K562 (cell line): ENCODE measurements around the gene VGF. TPM values are rescaled to one million over a fixed set of nuclear protein-coding genes. Genes with fewer than 3 reads are reported as not detected.

ENCODE experiments used
- CBX3 ChIP-seq, 2 experiments: IDR thresholded peaks; 1 replicate in 1 of 2; 2 replicates in 1 of 2; pipeline ENCODE4 v1.6.1; 2012; ENCODE audit warnings: inconsistent platforms in 2 of 2, low read length in 2 of 2, borderline replicate concordance in 1 of 2, control low read depth in 1 of 2
- CCAR2 ChIP-seq: fragments of 200-400 bp; formaldehyde crosslinking; IDR thresholded peaks from 2 replicates; pipeline ENCODE4 v1.6.1; 2017; ENCODE audit warnings: mild to moderate bottlenecking, low read depth, low read length
- CREBBP ChIP-seq: IDR thresholded peaks from one replicate; pipeline ENCODE4 v1.6.1; 2012; ENCODE audit warnings: low read depth, mild to moderate bottlenecking, control low read depth, inconsistent platforms, low read length
- E2F3 ChIP-seq: fragments of 250-450 bp; sonication (Bioruptor Pico); IDR thresholded peaks from 2 replicates; pipeline ENCODE4 v1.4.0; 2020; ENCODE audit warnings: mild to moderate bottlenecking
- E2F6 ChIP-seq, 2 experiments: IDR thresholded peaks; 2 replicates each; pipeline ENCODE4 v1.6.1; 2011; ENCODE audit warnings: borderline replicate concordance in 1 of 2, control low read depth in 1 of 2, low read depth in 1 of 2, low read length in 1 of 2, mild to moderate bottlenecking in 1 of 2, mixed read lengths in 1 of 2, moderate library complexity in 1 of 2; ENCODE audit not compliant: insufficient read depth in 1 of 2, insufficient read length in 1 of 2, poor library complexity in 1 of 2, severe bottlenecking in 1 of 2; ENCODE audit errors: extremely low read depth in 1 of 2
- ETV5 ChIP-seq: sonication (generic); formaldehyde crosslinking; IDR thresholded peaks from 2 replicates; pipeline ENCODE4 v1.4.0; 2020; ENCODE audit warnings: low read depth, mild to moderate bottlenecking, missing genetic modification reagents
- EZH2 ChIP-seq: IDR thresholded peaks from 2 replicates; pipeline ENCODE4 v1.6.1; 2012; ENCODE audit warnings: low read depth, mild to moderate bottlenecking, inconsistent platforms, low read length, borderline replicate concordance
- GABPB1 ChIP-seq: sonication (generic); formaldehyde crosslinking; IDR thresholded peaks from 2 replicates; pipeline ENCODE4 v1.8.0; 2022; ENCODE audit warnings: mild to moderate bottlenecking, missing genetic modification reagents
- GABPB2 ChIP-seq: fragments of 250-450 bp; sonication (Bioruptor Pico); conservative IDR thresholded peaks from 2 replicates; pipeline ENCODE4 v1.5.1; 2021; ENCODE audit warnings: mild to moderate bottlenecking
- HNRNPK ChIP-seq: fragments of 200-400 bp; formaldehyde crosslinking; IDR thresholded peaks from one replicate; pipeline ENCODE4 v1.6.1; 2018; ENCODE audit warnings: mild to moderate bottlenecking, low read depth, low read length; ENCODE audit not compliant: poor library complexity, severe bottlenecking
- MEF2A ChIP-seq: IDR thresholded peaks from 2 replicates; pipeline ENCODE4 v1.6.1; 2011; ENCODE audit warnings: low read depth, mild to moderate bottlenecking, low read length, moderate library complexity; ENCODE audit not compliant: control insufficient read depth
- NFYB ChIP-seq: IDR thresholded peaks from 2 replicates; pipeline ENCODE4 v1.6.1; 2011; ENCODE audit warnings: mild to moderate bottlenecking, moderate library complexity; ENCODE audit not compliant: insufficient read length; ENCODE audit errors: extremely low read depth
- NRF1 ChIP-seq, 2 experiments: fragments of 450-650 bp; IDR thresholded peaks in 1 of 2; conservative IDR thresholded peaks in 1 of 2; 2 replicates each; pipeline ENCODE4 v1.6.1; 2014; ENCODE audit warnings: mild to moderate bottlenecking in 2 of 2
- PHF8 ChIP-seq: fragments of 200-600 bp; sonication (generic); IDR thresholded peaks from 2 replicates; pipeline ENCODE4 v1.6.1; 2012; ENCODE audit warnings: mixed run types, mild to moderate bottlenecking, inconsistent platforms, low read length, moderate library complexity, borderline replicate concordance
- RAD21 ChIP-seq, 2 experiments: fragments of 250-450 bp in 1 of 2; fragments of 450-650 bp in 1 of 2; sonication (Bioruptor Pico) in 1 of 2; formaldehyde crosslinking in 1 of 2; IDR thresholded peaks in 1 of 2; conservative IDR thresholded peaks in 1 of 2; 2 replicates each; pipeline versions ENCODE4 v1.4.0 to v1.8.0; 2020 to 2022; ENCODE audit warnings: mild to moderate bottlenecking in 2 of 2, moderate library complexity in 1 of 2
- SIX5 ChIP-seq, 2 experiments: IDR thresholded peaks; 2 replicates each; pipeline ENCODE4 v1.6.1; 2011; ENCODE audit warnings: low read length in 2 of 2, borderline replicate concordance in 1 of 2, low read depth in 1 of 2, mild to moderate bottlenecking in 1 of 2, moderate library complexity in 1 of 2; ENCODE audit not compliant: insufficient read depth in 1 of 2
- SMAD2 ChIP-seq: fragments of 150-350 bp; IDR thresholded peaks from 2 replicates; pipeline ENCODE4 v1.6.1; 2014; ENCODE audit warnings: low read depth, mild to moderate bottlenecking, low read length
- TCF7L2 ChIP-seq: fragments of 150-350 bp; IDR thresholded peaks from 2 replicates; pipeline ENCODE4 v1.6.1; 2016; ENCODE audit warnings: low read depth, mild to moderate bottlenecking, low read length, moderate library complexity
- U2AF1 ChIP-seq: fragments of 200-400 bp; formaldehyde crosslinking; optimal IDR thresholded peaks from 2 replicates; pipeline ENCODE3; 2017; ENCODE audit warnings: mild to moderate bottlenecking, low read depth, low read length, moderate library complexity
- USF2 ChIP-seq: sonication (generic); formaldehyde crosslinking; IDR thresholded peaks from 2 replicates; pipeline ENCODE4 v1.5.0; 2020; ENCODE audit warnings: missing genetic modification reagents
- ZBTB5 ChIP-seq: fragments of 450-650 bp; IDR thresholded peaks from 2 replicates; pipeline ENCODE4 v1.6.1; 2017; ENCODE audit warnings: antibody characterized with exemption
- ZFX ChIP-seq: sonication (generic); formaldehyde crosslinking; IDR thresholded peaks from 2 replicates; pipeline ENCODE4 v1.8.0; 2022; ENCODE audit warnings: mild to moderate bottlenecking, missing genetic modification reagents, moderate library complexity
- ZNF184 ChIP-seq: sonication (generic); formaldehyde crosslinking; IDR thresholded peaks from 2 replicates; pipeline ENCODE4 v1.5.0; 2020; ENCODE audit warnings: missing genetic modification reagents
- ZNF668 ChIP-seq: fragments of 250-450 bp; sonication (Bioruptor Pico); IDR thresholded peaks from 2 replicates; pipeline ENCODE4 v1.8.0; 2022; ENCODE audit warnings: mild to moderate bottlenecking, inconsistent platforms
- polyA plus RNA-seq, 8 experiments: library from polyadenylated mRNA; depleted of rRNA in 4 of 8; stranded (reverse) in 5 of 8; unstranded in 3 of 8; fragments of >200 nt; fragmentation: Nextera tagmentation in 2 of 8; fragmentation: Illumina TruSeq in 1 of 8; extraction: Ambion mirVana in 2 of 8; extraction: Trizol in 1 of 8; gene quantifications; 2 replicates each; pipeline versions ENCODE4 v1.2.1 to v1.2.3, GENCODE V29; 2011 to 2014; ENCODE audit warnings: inconsistent platforms in 1 of 8, missing spikeins in 1 of 8
- total RNA-seq, 7 experiments: library from RNA; depleted of rRNA in 6 of 7; stranded (reverse); fragments of >200 nt in 6 of 7; fragmentation: Illumina TruSeq in 2 of 7; extraction: Trizol in 2 of 7; gene quantifications; 2 replicates each; pipeline versions ENCODE4 v1.2.1 to v1.2.3, GENCODE V29; 2011 to 2021; ENCODE audit warnings: low replicate concordance in 1 of 7

VGF gene
- total and polyA plus RNA-seq, 9 of the 15 experiments (the other 6 are each of a cell fraction or from before 2014, with no cell fraction given): 0.03 to 5.7 (median 0.34) TPM

GRCh38 chr7:101162551-101163278, 2.7 kb downstream of the VGF start (continued):
- peak; percentile 75 for TF ChIP-seq ETV5 (CRISPR knock-in tag)
- TF ChIP-seq GABPB2: no peak
- no peak for TF ChIP-seq RAD21 (CRISPR knock-in tag; conservative IDR thresholded peaks at IDR 0.05 in 1 of 2, IDR thresholded peaks at IDR 0.05 in 1 of 2)
- no peak for TF ChIP-seq EZH2
- TF ChIP-seq CCAR2: no peak
- TF ChIP-seq ZNF184 (CRISPR knock-in tag): no peak
- peak; percentile 49; the same call in 1 of the 2 replicates for TF ChIP-seq USF2
- no peak for TF ChIP-seq ZNF668 (CRISPR knock-in tag)
- TF ChIP-seq NRF1 (conservative IDR thresholded peaks at IDR 0.05 in 1 of 2, IDR thresholded peaks at IDR 0.05 in 1 of 2): peak; percentile 66 to 69; a peak in 2 of 4 replicates
- no peak for TF ChIP-seq NFYB
- TF ChIP-seq SMAD2: no peak
- TF ChIP-seq CBX3 (IDR thresholded peaks at IDR 0.05; ENCODE audit: borderline replicate concordance in 1 of 2, low read length in 2 of 2): peak in 1 of 2 experiments; percentile 62; a peak in 2 of 3 replicates
- no peak for TF ChIP-seq ZBTB5
- peak; percentile 50 for TF ChIP-seq U2AF1
- TF ChIP-seq SIX5 (IDR thresholded peaks at IDR 0.05; ENCODE audit: borderline replicate concordance in 1 of 2, insufficient read depth in 1 of 2, low read depth in 1 of 2, low read length in 2 of 2): no peak
- no peak for TF ChIP-seq MEF2A
- 0 out of 2 replicates have a peak, but pooled peaks have one; percentile 17 for TF ChIP-seq E2F3 (CRISPR knock-in tag)
- TF ChIP-seq HNRNPK: no peak
- TF ChIP-seq TCF7L2: no peak
- TF ChIP-seq ZFX (CRISPR knock-in tag): peak; percentile 65
- peak; percentile 17; the same call in 1 of the 2 replicates for TF ChIP-seq PHF8
- TF ChIP-seq CREBBP: no peak
- peak; percentile 46 for TF ChIP-seq GABPB1 (CRISPR knock-in tag)
- TF ChIP-seq E2F6 (IDR thresholded peaks at IDR 0.05; ENCODE audit: borderline replicate concordance in 1 of 2, extremely low read depth in 1 of 2, insufficient read depth in 1 of 2, insufficient read length in 1 of 2, low read depth in 1 of 2, low read length in 1 of 2, poor library complexity in 1 of 2, severe bottlenecking in 1 of 2): peak; percentile 97 to 100
